ENCODE data around the gene VSIG8. TPM values are rescaled to one million over a fixed set of nuclear protein-coding genes. Genes with fewer than 3 reads are reported as not detected.

VSIG8 gene
- total and polyA plus RNA-seq, 4 donors, result 0.21 to 0.56 TPM; not detected in 2

DNA sequence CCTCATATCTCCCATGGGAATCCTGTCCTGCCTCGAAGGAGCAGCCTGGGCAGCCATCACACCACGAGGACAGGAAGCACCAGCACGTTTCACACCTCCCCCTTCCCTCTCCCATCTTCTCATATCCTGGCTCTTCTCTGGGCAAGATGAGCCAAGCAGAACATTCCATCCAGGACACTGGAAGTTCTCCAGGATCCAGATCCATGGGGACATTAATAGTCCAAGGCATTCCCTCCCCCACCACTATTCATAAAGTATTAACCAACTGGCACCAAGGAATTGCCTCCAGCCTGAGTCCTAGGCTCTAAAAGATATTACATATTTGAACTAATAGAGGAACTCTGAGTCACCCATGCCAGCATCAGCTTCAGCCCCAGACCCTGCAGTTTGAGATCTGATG lies 27.1 kb downstream of the VSIG8 start:
- ATAC-seq (ENCODE audit: low FRiP score) (no peak), DNase-seq (no peak)
- intact Hi-C loops (cut with DNase I), result no loop called here
- Histone ChIP-seq H3K9me3 (ENCODE audit: control insufficient read depth, low read length) (no peaks in the 10 kb centered on the region), H3K4me1 (ENCODE audit: control insufficient read depth in 1 of 2, insufficient read depth in 2 of 2, low read length in 2 of 2) (no peaks in the 10 kb centered on the region), H3K27me3 (ENCODE audit: control insufficient read depth in 1 of 2, insufficient read depth in 2 of 2, low read length in 1 of 2) (no peaks in the 10 kb centered on the region), H3K27ac (ENCODE audit: low read depth in 1 of 2, low read length in 2 of 2) (no peak overlapping the region), H3K4me3 (ENCODE audit: low read length in 2 of 2) (no peak overlapping the region), H3K36me3 (ENCODE audit: control insufficient read depth in 1 of 2, insufficient read depth in 2 of 2, low read length in 1 of 2) (peaks cover 0 to 1% of the 10 kb centered on the region in 2 donors)
- 50 to 54% methylated on average over 3 of the region's 3 CpGs for WGBS, 2 donors

DNA sequence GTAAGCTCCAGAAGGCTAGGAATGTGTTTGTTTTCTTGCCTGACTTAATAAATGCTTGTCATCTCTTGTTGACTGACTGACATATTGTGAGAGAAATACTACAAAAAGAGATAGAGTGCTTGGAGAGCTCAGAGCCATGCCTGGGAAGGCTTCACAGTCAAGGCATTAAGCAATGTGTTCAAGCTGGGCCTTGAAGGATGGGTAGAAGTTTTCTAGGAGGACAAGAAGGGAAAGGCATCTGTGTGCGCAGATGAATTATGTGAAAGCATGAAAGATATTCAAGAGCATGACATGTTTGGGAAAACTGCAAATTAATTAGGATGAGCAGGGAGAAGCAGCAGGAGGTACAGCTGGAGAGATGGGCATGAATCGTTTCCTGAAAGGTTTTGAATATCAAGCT lies 30.1 kb downstream of the VSIG8 start:
- Histone ChIP-seq H3K27me3 (ENCODE audit: control insufficient read depth in 1 of 2, insufficient read depth in 2 of 2, low read length in 1 of 2) (no peaks in the 10 kb centered on the region), H3K4me3 (ENCODE audit: low read length in 2 of 2) (no peak overlapping the region), H3K4me1 (ENCODE audit: control insufficient read depth in 1 of 2, insufficient read depth in 2 of 2, low read length in 2 of 2) (no peaks in the 10 kb centered on the region), H3K36me3 (ENCODE audit: control insufficient read depth in 1 of 2, insufficient read depth in 2 of 2, low read length in 1 of 2) (peaks cover 0 to 1% of the 10 kb centered on the region in 2 donors), H3K9me3 (ENCODE audit: control insufficient read depth, low read length) (no peaks in the 10 kb centered on the region), H3K27ac (ENCODE audit: low read depth in 1 of 2, low read length in 2 of 2) (no peak overlapping the region)
- WGBS, 2 donors, result 90 to 95% methylated on average over 2 of the region's 2 CpGs
- intact Hi-C loops (cut with DNase I), result no loop called here
- DNase-seq, result no peak
- ATAC-seq (ENCODE audit: low FRiP score), result no peak

DNA sequence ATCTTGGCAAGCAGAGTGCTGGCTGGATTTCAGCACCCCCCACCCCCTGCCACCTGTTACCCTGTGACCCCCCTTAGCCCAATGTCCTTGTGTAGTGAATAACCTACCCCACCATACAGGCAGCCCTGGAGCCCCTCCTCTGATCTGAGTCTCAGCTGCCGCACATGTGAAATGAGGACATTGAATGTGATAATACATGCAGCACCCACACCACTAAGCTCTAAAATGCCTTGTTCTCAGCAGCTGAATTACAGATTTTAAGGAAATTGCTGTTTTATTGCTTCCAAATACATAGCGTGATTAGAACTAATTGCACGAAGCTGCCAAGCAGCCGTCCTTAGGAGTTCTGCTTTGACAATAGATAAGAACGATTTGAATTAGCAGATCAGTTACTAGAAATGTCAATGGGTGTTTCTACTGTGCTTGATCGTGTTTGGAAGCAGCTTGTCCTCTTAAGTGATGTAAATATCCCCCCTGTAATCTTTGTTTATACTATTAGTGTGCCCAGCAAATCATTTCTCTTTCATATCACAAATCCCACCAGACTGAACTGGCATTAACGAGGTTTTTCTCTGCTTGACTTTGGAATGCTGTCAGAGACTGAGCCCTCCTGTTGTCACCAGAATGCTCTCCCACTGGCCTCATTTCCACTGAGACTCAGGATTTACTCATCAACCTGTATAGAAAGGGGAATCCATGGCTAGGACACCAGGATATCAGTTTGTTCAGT lies 30.9 kb downstream of the VSIG8 start:
- ATAC-seq (ENCODE audit: low FRiP score), result no peak
- Histone ChIP-seq H3K27me3 (ENCODE audit: control insufficient read depth in 1 of 2, insufficient read depth in 2 of 2, low read length in 1 of 2) (no peaks in the 10 kb centered on the region), H3K4me3 (ENCODE audit: low read length in 2 of 2) (no peak overlapping the region), H3K9me3 (ENCODE audit: control insufficient read depth, low read length) (no peaks in the 10 kb centered on the region), H3K27ac (ENCODE audit: low read depth in 1 of 2, low read length in 2 of 2) (no peak overlapping the region), H3K36me3 (ENCODE audit: control insufficient read depth in 1 of 2, insufficient read depth in 2 of 2, low read length in 1 of 2) (peaks cover 0 to 1% of the 10 kb centered on the region in 2 donors), H3K4me1 (ENCODE audit: control insufficient read depth in 1 of 2, insufficient read depth in 2 of 2, low read length in 2 of 2) (no peaks in the 10 kb centered on the region)
- DNase-seq, result no peak
- intact Hi-C loops (cut with DNase I), result no loop called here
- 56 to 62% methylated on average over 7 of the region's 7 CpGs for WGBS, 2 donors

DNA sequence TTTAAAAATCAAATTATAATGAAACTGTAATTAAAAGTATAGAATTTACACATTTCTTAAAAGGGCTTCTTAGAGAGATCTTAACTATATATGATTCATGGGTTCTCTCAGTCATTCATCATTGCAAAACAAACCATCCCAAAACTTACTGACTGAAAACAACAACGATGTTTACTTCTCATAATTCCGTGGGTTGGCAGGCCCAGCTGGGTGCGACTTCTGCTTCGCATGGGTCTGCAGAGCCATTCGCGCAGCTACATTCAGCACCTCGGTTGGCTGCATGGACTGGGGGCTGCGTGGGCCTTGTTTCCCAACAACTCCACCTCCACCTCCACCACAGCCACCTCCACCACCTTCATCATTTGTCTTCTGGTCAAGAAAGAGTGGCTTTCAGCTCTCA lies 31.7 kb downstream of the VSIG8 start:
- H3K4me3 ChIP-seq (ENCODE audit: low read length in 2 of 2), result no peak overlapping the region
- no peak overlapping the region for H3K27ac ChIP-seq (ENCODE audit: low read depth in 1 of 2, low read length in 2 of 2)
- H3K4me1 ChIP-seq (ENCODE audit: control insufficient read depth in 1 of 2, insufficient read depth in 2 of 2, low read length in 2 of 2), result no peaks in the 10 kb centered on the region
- no peaks in the 10 kb centered on the region for H3K9me3 ChIP-seq (ENCODE audit: control insufficient read depth, low read length)
- peaks cover 0 to 1% of the 10 kb centered on the region in 2 donors for H3K36me3 ChIP-seq (ENCODE audit: control insufficient read depth in 1 of 2, insufficient read depth in 2 of 2, low read length in 1 of 2)
- H3K27me3 ChIP-seq (ENCODE audit: control insufficient read depth in 1 of 2, insufficient read depth in 2 of 2, low read length in 1 of 2), result no peaks in the 10 kb centered on the region
- 88 to 95% methylated on average over 8 of the region's 8 CpGs for WGBS, 2 donors
- ATAC-seq (ENCODE audit: low FRiP score), result no peak
- intact Hi-C loops (cut with DNase I), result no loop called here
- no peak for DNase-seq

DNA sequence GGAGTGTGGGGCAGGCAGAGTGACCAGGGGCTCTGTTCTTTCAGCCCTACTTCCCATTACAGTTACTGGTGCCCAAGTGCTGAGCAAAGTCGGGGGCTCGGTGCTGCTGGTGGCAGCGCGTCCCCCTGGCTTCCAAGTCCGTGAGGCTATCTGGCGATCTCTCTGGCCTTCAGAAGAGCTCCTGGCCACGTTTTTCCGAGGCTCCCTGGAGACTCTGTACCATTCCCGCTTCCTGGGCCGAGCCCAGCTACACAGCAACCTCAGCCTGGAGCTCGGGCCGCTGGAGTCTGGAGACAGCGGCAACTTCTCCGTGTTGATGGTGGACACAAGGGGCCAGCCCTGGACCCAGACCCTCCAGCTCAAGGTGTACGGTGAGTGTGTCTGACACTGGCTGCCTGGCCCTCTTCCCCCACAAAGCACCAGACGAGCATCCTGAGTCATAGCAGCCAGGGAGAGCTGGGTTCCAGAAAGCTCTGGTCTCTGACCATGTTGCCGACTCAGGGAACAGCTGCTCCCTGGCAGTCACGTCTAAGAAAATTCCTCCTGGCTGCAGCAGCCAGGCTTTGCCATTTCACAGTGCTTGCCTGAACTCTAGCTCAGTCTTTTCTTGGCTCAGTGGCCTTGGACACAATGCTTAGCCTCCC lies 32.5 kb downstream of the VSIG8 start:
- Histone ChIP-seq H3K27ac (ENCODE audit: low read depth in 1 of 2, low read length in 2 of 2) (no peak overlapping the region), H3K4me3 (ENCODE audit: low read length in 2 of 2) (no peak overlapping the region), H3K36me3 (ENCODE audit: control insufficient read depth in 1 of 2, insufficient read depth in 2 of 2, low read length in 1 of 2) (peaks cover 0 to 1% of the 10 kb centered on the region in 2 donors), H3K4me1 (ENCODE audit: control insufficient read depth in 1 of 2, insufficient read depth in 2 of 2, low read length in 2 of 2) (no peaks in the 10 kb centered on the region), H3K27me3 (ENCODE audit: control insufficient read depth in 1 of 2, insufficient read depth in 2 of 2, low read length in 1 of 2) (no peaks in the 10 kb centered on the region), H3K9me3 (ENCODE audit: control insufficient read depth, low read length) (no peaks in the 10 kb centered on the region)
- intact Hi-C loops (cut with DNase I), result no loop called here
- 48 to 65% methylated on average over 18 of the region's 18 CpGs for WGBS, 2 donors
- DNase-seq (no peak), ATAC-seq (ENCODE audit: low FRiP score) (peak; percentile 23)

DNA sequence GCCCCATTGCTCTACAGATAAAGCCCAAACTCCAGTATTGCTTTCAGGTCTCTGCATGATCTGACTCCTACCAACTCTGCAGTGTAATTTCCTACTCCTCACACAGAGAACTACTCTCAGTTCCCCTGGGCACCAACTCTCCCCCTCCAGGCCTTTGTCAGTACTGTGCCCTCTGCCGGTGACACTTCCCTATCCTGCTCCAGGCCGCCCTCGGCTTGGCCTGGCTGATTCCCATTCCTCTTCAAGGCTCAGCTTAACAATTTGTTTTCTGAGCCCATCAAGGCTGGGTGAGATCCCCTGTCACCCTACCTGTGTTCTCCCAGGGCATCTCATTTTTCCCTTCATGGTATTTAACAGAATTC lies 33.2 kb downstream of the VSIG8 start:
- DNase-seq (peak in 1 of 2 donors; percentile 81), ATAC-seq (ENCODE audit: low FRiP score) (peak; percentile 36)
- 53 to 60% methylated on average over 3 of the region's 3 CpGs for WGBS, 2 donors
- intact Hi-C loops (cut with DNase I), result no loop called here
- H3K4me1 ChIP-seq (ENCODE audit: control insufficient read depth in 1 of 2, insufficient read depth in 2 of 2, low read length in 2 of 2), result no peaks in the 10 kb centered on the region
- H3K4me3 ChIP-seq (ENCODE audit: low read length in 2 of 2), result no peak overlapping the region
- H3K27me3 ChIP-seq (ENCODE audit: control insufficient read depth in 1 of 2, insufficient read depth in 2 of 2, low read length in 1 of 2), result no peaks in the 10 kb centered on the region
- no peak overlapping the region for H3K27ac ChIP-seq (ENCODE audit: low read depth in 1 of 2, low read length in 2 of 2)
- no peaks in the 10 kb centered on the region for H3K9me3 ChIP-seq (ENCODE audit: control insufficient read depth, low read length)
- H3K36me3 ChIP-seq (ENCODE audit: control insufficient read depth in 1 of 2, insufficient read depth in 2 of 2, low read length in 1 of 2), result peaks cover 0 to 1% of the 10 kb centered on the region in 2 donors

DNA sequence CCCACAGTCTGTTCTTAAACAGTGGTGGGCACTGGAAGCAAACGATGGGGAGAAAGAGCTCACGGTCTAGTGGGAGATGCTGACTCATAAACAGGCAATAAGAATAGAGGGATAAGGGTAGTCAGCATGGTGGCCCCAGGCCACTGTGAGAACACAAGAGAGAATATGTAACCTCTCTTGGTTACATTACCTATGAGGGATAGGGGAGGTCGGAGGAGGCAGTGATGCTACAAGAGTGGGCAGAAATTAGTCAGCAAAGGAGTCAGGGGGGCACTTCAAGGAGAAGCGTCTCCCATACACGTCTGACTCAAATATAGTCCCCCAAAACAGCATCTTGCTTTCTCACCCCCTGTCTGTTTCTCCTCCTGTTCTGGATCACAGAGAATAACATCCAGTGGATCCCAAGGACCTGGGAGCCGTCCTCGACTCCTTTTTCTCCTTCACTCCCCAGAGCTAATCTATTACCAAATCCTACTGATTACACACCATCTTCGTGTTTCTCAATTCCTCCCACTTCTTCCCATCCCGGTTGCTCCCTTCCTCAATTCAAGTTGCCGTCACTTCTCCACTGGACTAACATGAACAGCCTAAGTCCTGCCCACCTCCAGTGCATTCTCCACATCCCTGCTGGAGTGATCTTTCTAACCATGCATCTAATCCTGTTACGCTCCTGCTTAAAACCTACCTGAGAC lies 33.7 kb downstream of the VSIG8 start:
- ATAC-seq (ENCODE audit: low FRiP score) (no peak), DNase-seq (no peak)
- H3K27me3 ChIP-seq (ENCODE audit: control insufficient read depth in 1 of 2, insufficient read depth in 2 of 2, low read length in 1 of 2), result no peaks in the 10 kb centered on the region
- no peaks in the 10 kb centered on the region for H3K36me3 ChIP-seq (ENCODE audit: control insufficient read depth in 1 of 2, insufficient read depth in 2 of 2, low read length in 1 of 2)
- H3K9me3 ChIP-seq (ENCODE audit: control insufficient read depth, low read length), result no peaks in the 10 kb centered on the region
- intact Hi-C loops (cut with DNase I), result no loop called here
- H3K4me1 ChIP-seq (ENCODE audit: control insufficient read depth in 1 of 2, insufficient read depth in 2 of 2, low read length in 2 of 2), result no peaks in the 10 kb centered on the region
- 90 to 94% methylated on average over 11 of the region's 11 CpGs for WGBS, 2 donors
- no peak overlapping the region for H3K4me3 ChIP-seq (ENCODE audit: low read length in 2 of 2)
- no peak overlapping the region for H3K27ac ChIP-seq (ENCODE audit: low read depth in 1 of 2, low read length in 2 of 2)

DNA sequence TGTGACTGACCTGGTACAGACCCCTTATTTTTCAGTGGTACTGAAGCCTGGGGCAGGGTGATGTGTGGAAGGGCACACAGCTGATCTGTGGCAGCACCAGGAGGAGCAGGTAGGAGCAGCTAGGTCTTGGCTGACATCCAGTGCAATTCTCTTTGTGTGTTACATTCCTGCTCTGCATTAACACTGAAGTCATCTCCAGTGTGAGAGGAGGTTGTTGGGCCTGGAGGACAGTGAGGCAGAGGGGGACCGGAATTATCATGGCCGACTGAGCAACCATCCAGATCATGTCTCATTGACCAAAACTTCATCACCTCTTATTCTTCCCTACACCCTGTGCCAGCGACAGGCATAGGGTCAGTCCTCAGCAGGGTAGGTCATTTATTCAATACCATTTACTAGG lies 34.3 kb downstream of the VSIG8 start:
- H3K4me3 ChIP-seq (ENCODE audit: low read length in 2 of 2), result no peak overlapping the region
- H3K9me3 ChIP-seq (ENCODE audit: control insufficient read depth, low read length), result no peaks in the 10 kb centered on the region
- H3K4me1 ChIP-seq (ENCODE audit: control insufficient read depth in 1 of 2, insufficient read depth in 2 of 2, low read length in 2 of 2), result no peaks in the 10 kb centered on the region
- H3K36me3 ChIP-seq (ENCODE audit: control insufficient read depth in 1 of 2, insufficient read depth in 2 of 2, low read length in 1 of 2), result no peaks in the 10 kb centered on the region
- 95 to 100% methylated on average over 3 of the region's 3 CpGs for WGBS, 2 donors
- intact Hi-C loops (cut with DNase I), result no loop called here
- no peak for ATAC-seq (ENCODE audit: low FRiP score)
- DNase-seq, result no peak
- no peak overlapping the region for H3K27ac ChIP-seq (ENCODE audit: low read depth in 1 of 2, low read length in 2 of 2)
- no peaks in the 10 kb centered on the region for H3K27me3 ChIP-seq (ENCODE audit: control insufficient read depth in 1 of 2, insufficient read depth in 2 of 2, low read length in 1 of 2)

DNA sequence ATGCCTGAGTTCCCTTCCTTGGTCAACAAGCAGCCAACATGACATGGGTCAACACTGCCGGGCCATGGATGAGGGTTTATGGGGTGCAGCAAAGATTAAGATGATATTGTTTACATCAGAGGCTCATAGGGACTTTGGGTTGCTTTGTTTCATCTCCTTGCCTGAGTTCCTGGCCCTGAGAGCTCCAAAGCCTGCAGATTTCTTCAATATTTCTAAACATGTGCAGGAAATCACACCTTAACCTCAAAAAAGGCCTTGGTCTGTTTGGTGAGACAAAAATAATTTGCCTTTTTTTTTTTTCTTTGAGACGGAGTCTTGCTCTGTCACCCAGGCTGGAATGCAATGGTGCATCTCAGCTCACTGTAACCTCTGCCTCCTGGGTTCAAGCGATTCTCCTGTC lies 34.9 kb downstream of the VSIG8 start:
- Histone ChIP-seq H3K27ac (ENCODE audit: low read depth in 1 of 2, low read length in 2 of 2) (no peak overlapping the region), H3K4me1 (ENCODE audit: control insufficient read depth in 1 of 2, insufficient read depth in 2 of 2, low read length in 2 of 2) (no peaks in the 10 kb centered on the region), H3K4me3 (ENCODE audit: low read length in 2 of 2) (no peak overlapping the region), H3K36me3 (ENCODE audit: control insufficient read depth in 1 of 2, insufficient read depth in 2 of 2, low read length in 1 of 2) (no peaks in the 10 kb centered on the region), H3K27me3 (ENCODE audit: control insufficient read depth in 1 of 2, insufficient read depth in 2 of 2, low read length in 1 of 2) (no peaks in the 10 kb centered on the region), H3K9me3 (ENCODE audit: control insufficient read depth, low read length) (no peaks in the 10 kb centered on the region)
- DNase-seq, result no peak
- 94 to 100% methylated on average over 3 of the region's 3 CpGs for WGBS, 2 donors
- no peak for ATAC-seq (ENCODE audit: low FRiP score)
- intact Hi-C loops (cut with DNase I), result no loop called here

All from aorta (tissue), 5 donors.